Pancreas (tissue), 10 donors: Measurements from ENCODE around the gene ADAT2. TPM values are rescaled to one million over a fixed set of nuclear protein-coding genes. Genes with fewer than 3 reads are reported as not detected.
"Not testable (repeated sequence)": the region's sequence is repeated elsewhere in the genome, so short reads cannot be mapped to it uniquely, and the experiment has no call there.

Experiments used
- ATAC-seq, 4 donors: fragments of 200-7000 bp; cut with Tn5 transposase; one replicate each; pipeline versions ENCODE4 v1.8.0 to v1.9.1; 2020; ENCODE audit warnings: mild to moderate bottlenecking in 4 of 4, moderate library complexity in 4 of 4
- DNase-seq, 6 donors: peaks; one replicate each; pipeline ENCODE4 v3.0.0-alpha.2; 2020
- FAIRE-seq: peaks from 2 replicates; lab custom pipeline; 2012; peaks lifted over from hg19 to GRCh38; lab: Jason Lieb, UNC
- H3K27ac ChIP-seq, 4 donors: fragments of 200-600 bp; sonication (generic); 1 replicate in 3 of 4; 2 replicates in 1 of 4; pipeline versions ENCODE4 v1.5.0 to v1.8.0; 2020
- H3K27me3 ChIP-seq, 4 donors: fragments of 200-600 bp; one replicate each; pipeline ENCODE4 v1.8.0; 2021
- H3K36me3 ChIP-seq, 3 donors: fragments of 200-600 bp; sonication (generic) in 1 of 3; one replicate each; pipeline versions ENCODE4 v1.5.0 to v1.8.0; 2020 to 2021
- H3K4me1 ChIP-seq, 3 donors: fragments of 200-600 bp; one replicate each; pipeline ENCODE4 v1.8.0; 2021
- H3K4me3 ChIP-seq, 4 donors: fragments of 200-600 bp; sonication (generic) in 2 of 4; one replicate each; pipeline versions ENCODE4 v1.5.0 to v1.8.0; 2020 to 2021
- H3K9me3 ChIP-seq, 4 donors: fragments of 200-600 bp; one replicate each; pipeline ENCODE4 v1.8.0; 2021
- WGBS, 2 donors: extraction: QIAGEN DNeasy Blood & Tissue Kit; methylation state at CpG; one replicate each; pipeline ENCODE4 v1.1.7; 2013; 5-methylcytosine and 5-hydroxymethylcytosine counted together
- intact Hi-C, 3 donors: fragments of 100-400 bp; cut with DNase I; formaldehyde crosslinking; loops; one replicate each; pipeline versions ENCODE4 v1.11.1 to v1.14.2; 2022
- polyA plus RNA-seq, 2 donors: library from polyadenylated mRNA; stranded (reverse); fragments of 200-250 nt; gene quantifications; one replicate each; pipeline ENCODE4 v1.2.3, GENCODE V29; 2013
- total RNA-seq, 6 donors: library from RNA; stranded (reverse); fragmentation: NEBNext Ultra II Directional in 4 of 6; extraction: Animal tissue kit (Norgen Biotek cat#: 25700) in 4 of 6; gene quantifications; one replicate each; pipeline versions ENCODE4 v1.2.1 to v1.2.4, GENCODE V29; 2021 to 2023
- TF ChIP-seq, protein P1 (sequence below), 4 donors: fragments of 200-600 bp; sonication (generic) in 3 of 4; IDR thresholded peaks; one replicate each; pipeline versions ENCODE4 v1.5.0 to v1.8.0; 2021; ENCODE audit warnings: antibody characterized with exemption in 4 of 4
- donor health status: healthy with polysubstance abuse.
- donor health status: DM: no; HTN: no; CAD: no; lungs with moderate emphysema.
- donor health status: DM: no; HTN: no; CAD: no.
- donor health status: control.
- donor health status: control.
- donor health status: Bipolar disorder and iron deficiency.
- donor health status: DM: yes; HTN: yes; CAD: no.
- donor health status: DM: no; HTN: no; CAD: no.
- donor health status: DM: no; HTN: no; CAD: no.
- donor health status: DM: yes; HTN: yes; CAD: no.

Gene ADAT2
- total and polyA plus RNA-seq, 8 donors: 1.9 to 12.1 (median 3.7) TPM

GRCh38 chr6:143457563-143458359 is 7.3 kb upstream of the ADAT2 start:
- 15 to 18% methylated on average over 2 of the region's 2 CpGs for WGBS, 2 donors
- peak; percentile 63 to 95 (median 84) for ATAC-seq
- Histone ChIP-seq H3K27ac (peak overlapping the region in 3 of 4 donors; percentile 10 to 20 (median 19)), H3K4me1 (peaks cover 0 to 18% (median 0%) of the 10 kb centered on the region in 3 donors), H3K27me3 (no peaks in the 10 kb centered on the region), H3K36me3 (no peaks in the 10 kb centered on the region), H3K4me3 (no peak overlapping the region), H3K9me3 (no peaks in the 10 kb centered on the region)
- no peak for FAIRE-seq
- intact Hi-C loops: no loop called here
- TF ChIP-seq, protein P1, sequence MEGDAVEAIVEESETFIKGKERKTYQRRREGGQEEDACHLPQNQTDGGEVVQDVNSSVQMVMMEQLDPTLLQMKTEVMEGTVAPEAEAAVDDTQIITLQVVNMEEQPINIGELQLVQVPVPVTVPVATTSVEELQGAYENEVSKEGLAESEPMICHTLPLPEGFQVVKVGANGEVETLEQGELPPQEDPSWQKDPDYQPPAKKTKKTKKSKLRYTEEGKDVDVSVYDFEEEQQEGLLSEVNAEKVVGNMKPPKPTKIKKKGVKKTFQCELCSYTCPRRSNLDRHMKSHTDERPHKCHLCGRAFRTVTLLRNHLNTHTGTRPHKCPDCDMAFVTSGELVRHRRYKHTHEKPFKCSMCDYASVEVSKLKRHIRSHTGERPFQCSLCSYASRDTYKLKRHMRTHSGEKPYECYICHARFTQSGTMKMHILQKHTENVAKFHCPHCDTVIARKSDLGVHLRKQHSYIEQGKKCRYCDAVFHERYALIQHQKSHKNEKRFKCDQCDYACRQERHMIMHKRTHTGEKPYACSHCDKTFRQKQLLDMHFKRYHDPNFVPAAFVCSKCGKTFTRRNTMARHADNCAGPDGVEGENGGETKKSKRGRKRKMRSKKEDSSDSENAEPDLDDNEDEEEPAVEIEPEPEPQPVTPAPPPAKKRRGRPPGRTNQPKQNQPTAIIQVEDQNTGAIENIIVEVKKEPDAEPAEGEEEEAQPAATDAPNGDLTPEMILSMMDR (IDR thresholded peaks at IDR 0.05): no peak
- DNase-seq: no peak

DNA sequence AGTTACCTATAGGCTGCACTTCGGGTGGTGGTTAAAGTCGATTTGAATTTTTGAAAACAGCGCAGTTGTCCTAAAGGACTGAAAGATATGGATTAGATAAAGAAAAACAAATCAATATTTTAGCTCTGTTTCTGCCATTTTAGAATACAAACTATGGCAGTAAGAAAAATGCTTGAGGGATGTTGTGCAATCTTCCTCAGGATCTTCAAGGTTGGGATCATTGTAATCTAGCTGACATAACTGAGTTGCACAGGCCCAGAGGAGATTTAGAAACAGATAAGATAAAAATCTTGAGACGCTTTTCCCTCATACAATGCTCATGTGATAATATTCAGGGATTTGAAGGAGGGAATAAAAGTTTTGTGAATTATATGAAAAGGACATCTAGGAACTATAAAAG is 1.0 kb upstream of the ADAT2 start:
- TF ChIP-seq, protein P1 (IDR thresholded peaks at IDR 0.05): no peak
- H3K4me1 ChIP-seq: peaks cover 9 to 20% (median 12%) of the 10 kb centered on the region in 3 donors
- DNase-seq (no peak), ATAC-seq (no peak), FAIRE-seq (no peak)
- H3K9me3 ChIP-seq: no peaks in the 10 kb centered on the region
- H3K4me3 ChIP-seq: peak overlapping the region in 3 of 4 donors; percentile 49 to 67 (median 56)
- WGBS, 2 donors: 6 to 8% methylated on average over 4 of the region's 4 CpGs
- peak overlapping the region in 1 of 4 donors; percentile 63 for H3K27ac ChIP-seq
- no peaks in the 10 kb centered on the region for H3K27me3 ChIP-seq
- H3K36me3 ChIP-seq: no peaks in the 10 kb centered on the region
- intact Hi-C loops: no loop called here

DNA sequence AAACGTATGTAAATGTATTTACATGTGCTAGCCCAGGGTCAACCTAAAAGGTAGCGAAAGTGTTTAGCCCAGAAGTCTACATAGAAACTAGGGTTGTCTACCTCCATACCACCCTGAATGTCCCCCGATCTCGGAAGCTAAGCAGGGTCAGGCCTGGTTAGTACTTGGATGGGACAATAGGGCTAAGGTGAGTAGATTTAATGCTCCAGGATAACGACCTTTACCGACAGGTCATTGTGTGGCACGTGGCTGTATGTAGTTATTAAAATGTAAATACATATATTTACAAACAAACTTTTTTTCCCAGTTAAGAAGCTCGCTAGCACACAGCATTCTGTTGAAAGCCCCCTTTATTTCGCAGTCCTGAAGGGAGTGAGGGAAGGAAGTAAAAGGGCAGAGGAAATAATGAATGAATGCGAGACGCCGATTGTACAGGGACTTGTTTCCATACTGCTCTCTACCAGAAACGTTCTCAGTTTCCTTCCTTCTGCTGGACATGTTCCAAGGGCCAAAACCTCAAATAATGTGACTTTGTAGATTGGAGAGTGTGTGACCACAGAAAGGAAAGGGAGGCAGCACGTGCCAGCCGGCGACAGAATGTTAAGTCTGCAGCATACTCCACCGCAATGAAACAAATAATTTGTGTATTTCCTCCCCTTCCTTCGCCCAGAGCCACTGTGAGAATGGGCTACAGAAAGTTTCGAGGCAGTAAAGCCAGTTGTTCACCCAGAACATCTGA is 612 bp downstream of the ADAT2 start:
- intact Hi-C loops: no loop called here
- TF ChIP-seq, protein P1 (IDR thresholded peaks at IDR 0.05): no peak
- Histone ChIP-seq H3K27me3 (no peaks in the 10 kb centered on the region), H3K4me3 (peak overlapping the region; percentile 49 to 67 (median 55)), H3K4me1 (peaks cover 9 to 20% (median 12%) of the 10 kb centered on the region in 3 donors), H3K36me3 (no peaks in the 10 kb centered on the region), H3K27ac (peak overlapping the region; percentile 32 to 75 (median 63)), H3K9me3 (no peaks in the 10 kb centered on the region)
- peak in 2 of 6 donors; percentile 14 to 28 for DNase-seq
- WGBS, 2 donors: 3% methylated on average over 19 of the region's 19 CpGs
- ATAC-seq: peak; percentile 3 to 32 (median 10)
- no peak for FAIRE-seq

DNA sequence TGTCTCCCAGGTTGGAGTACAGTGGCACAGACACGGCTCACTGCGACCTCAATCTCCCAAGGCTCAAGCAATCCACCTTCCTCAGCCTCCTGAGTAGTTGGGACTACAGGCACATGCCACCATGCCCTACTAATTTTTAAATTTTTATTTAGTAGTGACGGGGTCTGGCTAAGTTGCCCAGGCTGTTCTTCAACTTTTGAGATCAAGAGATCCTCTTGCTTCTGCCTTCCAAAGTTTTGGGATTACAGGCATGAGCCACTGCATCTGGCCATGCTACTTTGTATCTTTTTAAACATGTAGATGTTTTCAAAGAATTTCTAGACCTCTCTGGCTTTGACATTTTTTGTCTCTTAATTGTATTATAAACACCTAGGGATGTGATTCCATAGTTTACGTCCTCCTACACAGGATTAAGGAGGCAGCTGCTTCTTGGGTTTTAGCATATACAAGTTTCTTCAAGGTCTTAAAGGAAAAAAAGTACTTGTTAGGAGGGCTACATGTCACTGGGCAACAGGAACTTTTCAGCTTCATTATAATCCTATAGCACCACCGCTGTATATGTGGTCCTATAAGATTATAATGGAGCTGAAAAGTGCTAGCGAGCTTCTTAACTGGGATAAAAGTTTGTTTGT is 1.3 kb downstream of the ADAT2 start:
- no peak for FAIRE-seq
- intact Hi-C loops: no loop called here
- Histone ChIP-seq H3K27me3 (no peaks in the 10 kb centered on the region), H3K4me1 (peaks cover 9 to 20% (median 12%) of the 10 kb centered on the region in 3 donors), H3K9me3 (no peaks in the 10 kb centered on the region), H3K4me3 (peak overlapping the region in 2 of 4 donors; percentile 49 to 67), H3K36me3 (no peaks in the 10 kb centered on the region), H3K27ac (no peak overlapping the region)
- WGBS, 2 donors: 69 to 71% methylated on average over 6 of the region's 6 CpGs
- no peak for DNase-seq
- no peak for ATAC-seq
- TF ChIP-seq, protein P1 (IDR thresholded peaks at IDR 0.05): no peak

DNA sequence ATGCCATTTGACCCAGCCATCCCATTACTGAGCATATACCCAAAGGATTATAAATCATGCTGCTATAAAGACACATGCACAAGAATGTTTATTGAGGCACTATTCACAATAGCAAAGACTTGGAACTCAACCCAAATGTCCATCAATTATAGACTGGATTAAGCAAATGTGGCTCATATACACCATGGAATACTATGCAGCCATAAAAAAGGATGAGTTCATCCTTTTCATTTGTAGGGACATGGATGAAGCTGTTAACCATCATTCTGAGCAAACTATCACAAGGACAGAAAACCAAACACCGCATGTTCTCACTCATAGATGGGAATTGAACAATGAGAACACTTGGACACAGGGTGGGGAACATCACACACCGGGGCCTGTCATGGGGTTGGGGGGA is 2.6 kb downstream of the ADAT2 start:
- ATAC-seq, FAIRE-seq, H3K36me3 ChIP-seq, H3K27me3 ChIP-seq, H3K9me3 ChIP-seq, DNase-seq, H3K27ac ChIP-seq, H3K4me3 ChIP-seq, intact Hi-C loops: not testable (repeated sequence)
- WGBS, 2 donors: 96 to 98% methylated on average over 2 of the region's 2 CpGs
- H3K4me1 ChIP-seq: peaks cover 9 to 20% (median 12%) of the 10 kb centered on the region in 3 donors
